Upper lobe of right lung (tissue), 1 donor: ENCODE data around the gene AP2B1. TPM values are rescaled to one million over a fixed set of nuclear protein-coding genes. Genes with fewer than 3 reads are reported as not detected.
A peak's percentile ranks its signal among the peaks of the same experiment; 100 is the strongest.

ENCODE experiments used
- ATAC-seq: fragments of 200-7000 bp; cut with Tn5 transposase; one replicate; pipeline ENCODE4 v1.9.1; 2020; ENCODE audit warnings: mild to moderate bottlenecking, moderate library complexity
- DNase-seq: peaks from one replicate; pipeline ENCODE4 v3.0.0-alpha.2; 2020
- H3K27ac ChIP-seq: fragments of 200-600 bp; one replicate; pipeline ENCODE4 v1.8.0; 2022
- H3K27me3 ChIP-seq: fragments of 200-600 bp; one replicate; pipeline ENCODE4 v1.8.0; 2022; ENCODE audit warnings: mild to moderate bottlenecking
- H3K36me3 ChIP-seq: fragments of 200-600 bp; one replicate; pipeline ENCODE4 v1.8.0; 2022
- H3K4me1 ChIP-seq: fragments of 200-600 bp; one replicate; pipeline ENCODE4 v1.8.0; 2022
- H3K4me3 ChIP-seq: fragments of 200-600 bp; one replicate; pipeline ENCODE4 v1.8.0; 2022; ENCODE audit warnings: mild to moderate bottlenecking
- H3K9me3 ChIP-seq: fragments of 200-600 bp; one replicate; pipeline ENCODE4 v1.8.0; 2022
- CTCF ChIP-seq: fragments of 200-600 bp; IDR thresholded peaks from one replicate; pipeline ENCODE4 v1.8.0; 2022; ENCODE audit warnings: antibody characterized with exemption
- intact Hi-C: fragments of 100-400 bp; cut with DNase I; formaldehyde crosslinking; loops from one replicate; pipeline ENCODE4 v1.11.0; 2022
- total RNA-seq: library from RNA; stranded (reverse); fragmentation: NEBNext Ultra II Directional; extraction: Animal tissue kit (Norgen Biotek cat#: 25700); gene quantifications from one replicate; pipeline ENCODE4 v1.2.1, GENCODE V29; 2021
- donor health status: DM: no; HTN: yes; CAD: no; lungs with severe emphysema.

AP2B1 gene
- total RNA-seq, 1 donor from 2014 or later: 153 TPM

- H3K4me1 ChIP-seq: peaks cover 13% of the 10 kb centered on the region
- no peak for TF ChIP-seq CTCF
- DNase-seq (no peak), ATAC-seq (no peak)
- intact Hi-C loops: no loop called here
- H3K27me3 ChIP-seq: no peaks in the 10 kb centered on the region
- H3K27ac ChIP-seq: no peak overlapping the region
- no peaks in the 10 kb centered on the region for H3K9me3 ChIP-seq
- H3K4me3 ChIP-seq: no peak overlapping the region
- H3K36me3 ChIP-seq: peaks cover 30% of the 10 kb centered on the region
These were observed 141.4 kb downstream of the AP2B1 start for GRCh38 chr17:35728551-35728950.

- no peaks in the 10 kb centered on the region for H3K27me3 ChIP-seq
- ATAC-seq: no peak
These were observed 142.3 kb downstream of the AP2B1 start for GRCh38 chr17:35729405-35729833.

GRCh38 chr17:35730400-35731005, 143.4 kb downstream of the AP2B1 start:
- Histone ChIP-seq H3K27ac (no peak overlapping the region), H3K4me1 (peaks cover 13% of the 10 kb centered on the region), H3K36me3 (peaks cover 11% of the 10 kb centered on the region), H3K27me3 (no peaks in the 10 kb centered on the region), H3K4me3 (no peak overlapping the region), H3K9me3 (no peaks in the 10 kb centered on the region)
- intact Hi-C loops: no loop called here
- no peak for ATAC-seq
- TF ChIP-seq CTCF: no peak
- DNase-seq: no peak

More at GRCh38 chr17:35729405-35729833, 142.3 kb downstream of the AP2B1 start:
- no peak overlapping the region for H3K4me3 ChIP-seq
- DNase-seq: no peak
- TF ChIP-seq CTCF: no peak
- intact Hi-C loops: no loop called here
- peaks cover 22% of the 10 kb centered on the region for H3K36me3 ChIP-seq
- no peak overlapping the region for H3K27ac ChIP-seq
- no peaks in the 10 kb centered on the region for H3K9me3 ChIP-seq
- H3K4me1 ChIP-seq: peaks cover 13% of the 10 kb centered on the region

DNA sequence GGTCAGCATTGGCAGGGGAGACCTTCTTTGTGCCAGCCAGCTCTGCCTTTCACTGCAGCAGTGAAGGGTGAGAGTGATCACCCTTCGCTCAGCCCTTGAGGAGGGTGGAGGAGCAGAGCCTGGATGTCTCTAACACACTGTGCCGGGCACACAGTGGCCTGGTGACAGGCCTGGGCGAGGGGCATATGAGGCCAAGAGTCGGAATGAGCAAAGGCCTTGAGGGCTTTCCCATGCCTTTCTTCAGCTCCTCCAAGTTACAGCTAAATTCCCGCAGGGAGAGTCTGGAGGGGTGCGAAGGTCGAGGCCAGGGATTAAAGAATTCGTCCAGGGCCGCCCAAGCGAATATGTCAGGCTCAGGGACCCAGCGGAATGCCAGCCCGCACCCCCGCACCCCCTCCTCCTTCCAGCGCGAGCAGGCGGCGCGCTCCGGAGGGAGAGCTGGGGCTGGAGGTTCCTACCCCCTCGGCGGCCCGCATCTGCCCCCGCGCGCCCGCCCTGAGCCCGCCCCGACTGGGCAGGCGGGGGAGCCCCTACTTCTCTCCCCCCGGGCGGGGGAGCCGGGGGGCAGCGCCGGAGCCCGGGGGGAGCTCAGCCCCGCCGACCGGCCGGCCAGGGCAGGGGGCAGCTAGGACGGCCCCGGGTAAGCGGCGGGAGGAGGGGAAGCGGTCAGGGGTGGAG, 144.3 kb downstream of the AP2B1 start, which contains the start of gene RASL10B:
Gene RASL10B (plus strand): TSS at position 401 of the 678 bp plus-strand sequence. CDS start 3,546 bp downstream, outside the sequence.
- TF ChIP-seq CTCF: no peak
- Histone ChIP-seq H3K4me1 (peaks cover 13% of the 10 kb centered on the region), H3K4me3 (peak within 1 kb of the TSS; percentile 55), H3K27ac (no peak within 1 kb of the TSS), H3K36me3 (peaks cover 5% of the 10 kb centered on the region), H3K27me3 (no peaks in the 10 kb centered on the region), H3K9me3 (no peaks in the 10 kb centered on the region)
- ATAC-seq (peak; percentile 82), DNase-seq (peak; percentile 82)
- intact Hi-C loops: no loop called here

DNA sequence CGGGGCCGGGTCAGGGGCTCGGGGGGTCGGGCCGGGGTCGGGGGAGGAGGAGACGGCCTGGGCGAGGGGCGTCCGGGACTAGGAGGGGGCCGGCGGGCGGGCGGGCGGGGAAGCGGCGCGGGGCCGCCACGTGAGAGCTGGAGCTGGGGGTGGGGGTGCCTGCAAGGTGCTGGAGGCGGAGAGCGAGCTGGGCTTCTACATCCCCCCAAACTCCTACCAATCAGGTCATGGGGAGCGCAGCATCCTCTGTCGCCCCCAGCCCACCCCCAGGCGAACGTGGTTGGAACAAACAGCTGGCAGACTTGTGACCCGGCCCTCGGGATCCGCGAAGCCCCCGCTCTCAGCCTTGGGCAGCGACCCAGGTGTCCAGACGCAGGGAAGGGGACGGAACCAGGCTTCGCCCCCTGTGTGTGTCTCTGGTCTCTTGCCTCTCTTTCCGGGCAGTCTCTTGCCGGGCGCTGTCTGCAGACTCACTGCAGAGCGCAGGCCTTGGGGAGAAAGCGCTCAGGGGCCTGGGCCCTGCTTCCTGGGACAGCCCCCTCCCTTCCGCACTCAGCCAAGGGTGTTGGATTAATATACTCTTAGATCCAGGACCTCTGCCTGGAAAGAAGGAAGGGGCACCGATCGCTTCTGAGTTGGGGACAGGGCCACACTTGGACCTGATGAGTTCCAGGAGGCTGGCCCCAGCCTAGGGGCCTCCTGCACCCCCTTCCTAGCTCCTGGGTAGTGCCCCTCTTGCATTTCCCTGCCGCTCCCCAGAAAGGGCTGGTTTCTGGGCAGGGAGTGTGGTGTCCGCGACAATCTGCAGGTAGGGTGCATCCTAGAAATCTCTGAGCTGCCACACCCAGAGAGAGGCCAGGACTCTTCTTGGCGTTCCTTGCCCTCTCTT, 145.0 kb downstream of the AP2B1 start:
- peaks cover 12% of the 10 kb centered on the region for H3K4me1 ChIP-seq
- TF ChIP-seq CTCF: no peak

More for the DNA sequence above, 145.0 kb downstream of the AP2B1 start:
- H3K4me3 ChIP-seq: peak overlapping the region; percentile 55
- no peaks in the 10 kb centered on the region for H3K9me3 ChIP-seq
- ATAC-seq (peak; percentile 11), DNase-seq (no peak)
- no peak overlapping the region for H3K27ac ChIP-seq
- no peaks in the 10 kb centered on the region for H3K36me3 ChIP-seq
- H3K27me3 ChIP-seq: no peaks in the 10 kb centered on the region
- intact Hi-C loops: no loop called here
